GM18498 (cell line): ENCODE results near the gene TRIM28.
"Not testable (repeated sequence)": the region's sequence is repeated elsewhere in the genome, so short reads cannot be mapped to it uniquely, and the experiment has no call there.

Experiments used
- ATAC-seq: cut with Tn5 transposase; IDR thresholded peaks from one replicate; pipeline ENCODE4 v1.9.1; 2021; ENCODE audit warnings: mild to moderate bottlenecking, moderate library complexity; ENCODE audit not compliant: unreplicated experiment

The TRIM28 gene

DNA sequence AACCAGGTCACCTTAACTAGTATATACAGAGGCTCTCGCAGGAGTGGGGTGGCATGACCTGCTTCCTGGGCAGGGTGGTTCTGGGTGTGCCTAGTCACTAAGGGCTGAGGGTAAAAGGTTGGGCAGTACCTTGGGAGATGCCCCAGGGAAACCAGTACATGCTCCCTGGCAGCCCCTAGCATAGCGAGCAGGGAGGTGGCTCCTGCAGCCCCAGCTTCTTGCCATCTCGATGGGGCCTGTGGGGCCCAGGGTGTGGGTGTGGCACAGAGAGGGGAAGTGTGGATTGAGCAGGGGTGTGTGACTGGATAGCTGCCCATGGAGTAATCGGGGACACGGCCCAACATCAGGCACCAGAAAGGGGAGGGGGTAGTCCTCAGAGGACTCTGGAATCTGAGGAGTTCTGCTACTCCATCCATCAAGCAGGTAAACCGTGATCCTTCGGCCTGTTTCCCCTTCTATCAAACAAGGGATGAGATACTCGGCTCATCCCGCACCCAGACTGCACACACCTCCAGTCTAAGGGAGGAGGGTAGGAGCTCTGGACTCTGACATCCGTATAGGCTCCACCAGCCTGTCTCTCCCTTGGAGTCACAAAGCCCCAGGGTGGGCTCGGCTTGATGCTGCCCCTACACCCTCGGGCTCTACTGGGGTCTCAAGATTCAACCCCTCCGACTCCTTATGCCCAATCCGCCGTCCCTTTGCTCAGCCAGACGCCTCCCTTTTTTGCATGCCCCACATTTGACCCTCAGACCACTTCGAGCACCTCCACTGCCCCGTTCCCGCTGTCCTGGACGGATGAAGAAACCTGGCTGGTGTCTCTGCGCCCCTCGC is 25.4 kb upstream of the TRIM28 start:
- ATAC-seq: no peak

DNA sequence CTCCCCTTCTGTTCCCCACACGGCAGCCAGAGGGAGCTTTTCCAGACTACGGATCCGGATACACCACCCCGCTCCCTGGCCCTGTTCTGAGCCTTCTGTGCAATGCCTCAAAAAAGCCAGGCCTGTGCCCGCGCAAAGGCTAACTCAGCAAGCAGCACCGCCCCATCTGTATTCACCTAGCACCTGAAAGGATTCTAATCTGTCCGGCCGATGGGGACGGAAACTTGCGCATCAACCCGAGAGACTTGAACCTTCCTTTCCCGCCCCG is 24.8 kb upstream of the TRIM28 start:
- no peak for ATAC-seq

DNA sequence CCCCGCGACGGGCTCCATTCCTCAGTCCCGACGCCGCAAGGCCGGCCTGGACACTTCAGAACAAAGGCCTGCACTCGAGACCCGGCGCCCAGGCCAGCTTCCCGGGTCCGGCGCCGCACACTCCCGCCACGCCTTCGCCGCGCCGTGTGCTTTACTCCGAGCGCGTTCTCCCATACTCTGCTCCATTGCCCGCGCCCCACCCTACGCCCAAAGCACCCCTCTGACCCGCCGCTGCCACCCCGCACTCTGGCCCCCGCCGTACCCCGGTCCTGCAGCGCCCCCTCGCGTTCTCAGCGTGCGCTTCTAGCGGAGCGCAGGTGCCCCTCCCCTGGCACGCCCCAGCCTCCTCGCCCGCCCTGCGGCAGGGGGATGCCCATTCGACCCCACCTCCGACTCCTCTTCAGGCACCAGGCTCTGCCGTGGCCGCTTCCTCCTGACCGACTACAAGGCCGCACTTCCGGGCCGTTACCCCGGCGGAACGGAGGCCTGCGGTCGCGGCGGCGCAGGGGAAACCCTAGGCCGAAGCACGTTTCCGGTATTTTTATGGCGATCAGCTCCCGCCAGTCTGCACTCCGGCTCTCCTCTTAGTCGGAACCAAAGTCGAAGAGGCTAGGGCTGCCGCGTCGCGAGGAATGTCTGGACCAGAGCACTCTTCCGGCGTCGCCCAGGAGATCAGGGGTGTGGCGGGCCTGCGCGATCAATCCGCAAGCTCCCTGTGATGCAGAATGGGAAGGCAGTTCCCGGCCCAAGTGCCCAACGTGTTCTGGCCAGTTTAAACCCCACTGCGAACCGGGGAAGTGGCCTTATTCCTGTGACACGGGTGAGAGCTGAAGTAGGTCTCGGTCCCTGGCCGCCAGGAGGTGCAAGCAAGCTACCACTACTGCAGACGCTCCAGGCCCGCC is 24.3 kb upstream of the TRIM28 start, which contains the start of gene ZBTB45:
Gene ZBTB45 (minus strand): TSS at position 456 of the 902 bp plus-strand sequence. CDS start 2,137 bp downstream, outside the sequence.
- peak; percentile 87 for ATAC-seq

DNA sequence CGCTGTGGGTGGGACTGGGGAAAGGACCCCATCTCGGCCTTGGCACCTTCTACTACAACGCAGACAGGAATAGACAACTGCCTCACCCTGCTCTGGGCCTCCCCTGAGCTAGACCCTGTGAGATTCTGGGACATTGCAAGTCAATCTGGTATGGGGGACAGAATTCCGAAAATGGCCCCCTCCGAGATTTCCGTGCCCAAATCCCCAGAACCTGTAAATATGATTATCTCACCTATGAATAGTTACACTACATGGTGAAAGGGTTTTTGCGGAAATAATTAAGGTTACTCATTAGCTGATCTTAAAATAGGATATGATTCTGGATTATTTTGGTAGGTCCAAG is 23.6 kb upstream of the TRIM28 start:
- ATAC-seq: no peak

DNA sequence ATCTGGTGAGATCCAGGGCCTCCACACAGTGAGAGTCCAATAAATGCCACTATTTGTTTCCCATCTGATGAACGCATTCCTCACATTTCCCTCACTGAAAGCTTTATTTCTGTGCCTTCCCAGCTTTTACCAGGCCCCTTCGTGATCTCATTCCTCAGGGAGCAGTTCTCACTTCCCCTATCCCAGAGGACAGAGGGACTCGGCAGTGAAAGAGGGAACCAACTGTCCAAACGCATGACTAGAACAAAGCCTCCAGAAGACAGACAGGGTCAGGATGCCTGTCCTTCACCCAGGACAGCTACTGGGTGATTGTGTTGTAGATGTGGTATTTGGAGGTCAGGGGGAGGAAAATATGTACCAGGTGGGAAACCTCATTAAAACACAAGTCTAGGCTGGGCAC is 22.2 kb upstream of the TRIM28 start:
- no peak for ATAC-seq

DNA sequence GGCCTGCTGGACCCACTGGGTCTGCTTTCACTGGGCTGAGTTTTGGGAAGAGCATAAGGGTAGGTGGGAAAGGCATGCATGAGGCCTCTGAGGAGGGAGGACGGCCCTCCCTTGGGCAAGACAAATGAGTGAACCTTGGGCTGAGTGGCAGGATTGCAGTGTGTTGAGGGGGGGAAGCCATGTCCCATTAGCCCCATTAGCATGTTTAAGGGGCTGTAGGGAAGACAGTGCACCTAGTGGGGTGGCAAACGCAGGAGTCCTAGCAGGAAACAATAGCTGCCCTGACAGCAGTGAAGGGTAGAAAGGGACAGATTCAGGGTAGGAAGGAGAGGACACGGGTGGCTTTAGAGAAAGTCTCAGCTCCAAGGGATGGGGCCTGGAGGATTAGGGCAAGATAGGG is 21.2 kb upstream of the TRIM28 start:
- ATAC-seq: no peak

DNA sequence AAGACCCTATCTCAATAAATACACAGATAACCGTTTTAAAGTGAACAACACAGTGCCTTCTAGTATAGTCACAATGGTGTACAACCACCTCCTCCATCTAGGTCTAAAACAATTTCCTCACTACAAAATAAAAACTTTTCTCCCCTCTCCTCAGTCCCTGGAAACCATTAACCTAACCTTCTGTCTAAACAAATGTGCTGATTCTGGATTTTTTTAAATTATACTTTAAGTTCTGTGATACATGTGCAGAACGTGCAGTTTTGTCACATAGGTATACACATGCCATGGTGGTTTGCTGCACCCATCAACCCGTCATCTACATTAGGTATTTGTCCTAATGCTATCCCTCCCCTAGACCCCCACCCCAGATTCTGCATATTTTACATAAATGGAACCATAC is 14.5 kb upstream of the TRIM28 start:
- ATAC-seq: no peak

DNA sequence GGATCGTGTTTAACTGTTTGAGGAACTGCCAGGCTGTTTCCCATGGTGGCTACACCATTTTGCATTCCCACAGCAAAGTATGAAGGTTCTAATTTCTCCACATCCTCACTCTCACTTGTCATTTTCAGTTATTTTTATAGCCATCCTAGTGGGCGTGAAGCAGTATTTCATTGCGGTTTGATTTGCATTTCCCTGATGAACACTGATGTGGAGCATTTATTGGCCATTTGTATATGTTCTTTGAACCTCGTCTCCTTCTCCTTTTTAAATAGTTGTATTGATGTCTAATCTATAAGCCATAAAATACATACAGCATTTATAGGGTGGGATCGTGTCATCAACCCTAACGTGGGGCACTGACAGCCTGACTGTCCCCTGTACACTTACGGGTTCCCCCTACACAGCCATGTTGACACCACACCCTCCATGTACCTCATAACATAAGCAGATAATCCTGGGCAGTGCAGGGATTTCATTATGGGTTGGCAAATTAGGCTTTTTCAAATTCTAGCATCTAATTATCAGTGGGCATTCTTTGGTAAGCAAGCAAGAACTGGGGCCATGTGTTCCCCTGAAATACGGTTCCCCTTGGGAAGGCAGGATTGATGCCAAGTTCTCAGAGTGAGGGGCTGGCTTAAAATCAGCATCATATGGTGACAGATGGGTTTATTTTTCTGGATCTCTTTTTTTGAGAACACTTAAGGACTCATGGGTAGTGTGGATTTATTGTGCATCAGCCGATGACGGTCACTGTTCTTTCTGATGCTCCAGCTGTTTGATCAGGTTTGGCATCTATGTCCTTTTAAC is 12.6 kb upstream of the TRIM28 start:
- no peak for ATAC-seq

DNA sequence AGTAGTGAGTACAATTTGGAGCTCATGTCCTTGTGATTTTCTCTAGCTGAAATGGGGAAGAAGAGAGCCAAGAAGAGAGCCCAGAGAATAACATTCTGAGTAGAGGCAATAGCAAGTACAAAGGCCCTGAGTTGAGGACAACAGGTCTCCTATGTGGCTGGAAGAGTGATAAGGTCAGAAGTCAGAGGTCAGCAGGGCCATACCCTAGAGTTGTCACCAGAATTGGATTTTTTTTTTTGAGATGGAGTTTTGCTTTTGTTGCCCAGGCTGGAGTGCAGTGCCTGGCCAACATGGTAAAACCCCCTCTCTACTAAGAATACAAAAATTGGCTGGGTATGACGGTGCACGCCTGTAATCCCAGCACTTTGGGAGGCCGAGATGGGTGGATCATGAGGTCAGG is 8.0 kb upstream of the TRIM28 start:
- no peak for ATAC-seq

DNA sequence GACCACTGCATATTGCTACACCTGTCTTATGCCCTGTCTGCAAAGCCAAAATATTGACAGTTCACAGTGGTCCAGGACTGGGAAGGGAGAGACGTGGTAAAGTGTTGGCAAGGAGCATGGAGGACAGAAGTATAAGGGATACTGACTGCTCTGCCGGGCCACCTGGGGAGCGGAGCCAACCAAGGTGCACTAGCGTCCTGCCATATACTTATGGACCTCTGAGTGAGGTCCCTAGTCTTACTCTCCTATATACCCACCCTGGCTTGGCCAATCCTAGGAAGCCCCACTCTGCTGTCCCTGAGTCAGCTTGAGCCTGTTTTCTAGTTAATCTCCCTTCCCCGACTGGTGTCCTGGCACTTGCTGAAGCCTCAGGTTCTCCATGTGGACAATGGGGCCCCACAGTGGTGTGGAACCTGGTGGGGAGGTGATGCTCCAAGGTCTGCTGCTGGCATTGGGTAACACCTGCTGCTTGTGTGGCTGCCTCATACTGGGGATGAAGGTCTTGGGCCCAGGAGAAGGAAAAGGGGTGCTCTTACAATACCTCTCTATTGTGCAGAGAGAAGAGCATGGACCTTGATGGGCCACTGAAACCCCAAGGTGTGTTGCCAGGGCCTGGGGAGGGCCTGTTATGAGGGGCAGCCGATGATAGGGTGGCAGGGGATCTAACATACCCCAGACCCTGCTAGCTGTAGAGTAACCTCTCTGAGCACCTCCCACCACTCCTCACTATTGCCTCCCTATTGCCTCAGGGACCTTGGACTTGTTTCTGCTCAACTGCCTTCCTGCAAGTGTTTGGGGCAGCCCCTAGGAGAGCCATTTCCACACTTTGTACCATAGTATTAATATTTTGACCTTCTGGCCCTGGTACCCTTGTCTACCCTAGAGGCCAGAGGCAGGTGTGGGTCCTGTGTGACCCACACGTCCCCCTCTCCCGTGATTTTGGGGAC is 6.7 kb upstream of the TRIM28 start:
- ATAC-seq: no peak

DNA sequence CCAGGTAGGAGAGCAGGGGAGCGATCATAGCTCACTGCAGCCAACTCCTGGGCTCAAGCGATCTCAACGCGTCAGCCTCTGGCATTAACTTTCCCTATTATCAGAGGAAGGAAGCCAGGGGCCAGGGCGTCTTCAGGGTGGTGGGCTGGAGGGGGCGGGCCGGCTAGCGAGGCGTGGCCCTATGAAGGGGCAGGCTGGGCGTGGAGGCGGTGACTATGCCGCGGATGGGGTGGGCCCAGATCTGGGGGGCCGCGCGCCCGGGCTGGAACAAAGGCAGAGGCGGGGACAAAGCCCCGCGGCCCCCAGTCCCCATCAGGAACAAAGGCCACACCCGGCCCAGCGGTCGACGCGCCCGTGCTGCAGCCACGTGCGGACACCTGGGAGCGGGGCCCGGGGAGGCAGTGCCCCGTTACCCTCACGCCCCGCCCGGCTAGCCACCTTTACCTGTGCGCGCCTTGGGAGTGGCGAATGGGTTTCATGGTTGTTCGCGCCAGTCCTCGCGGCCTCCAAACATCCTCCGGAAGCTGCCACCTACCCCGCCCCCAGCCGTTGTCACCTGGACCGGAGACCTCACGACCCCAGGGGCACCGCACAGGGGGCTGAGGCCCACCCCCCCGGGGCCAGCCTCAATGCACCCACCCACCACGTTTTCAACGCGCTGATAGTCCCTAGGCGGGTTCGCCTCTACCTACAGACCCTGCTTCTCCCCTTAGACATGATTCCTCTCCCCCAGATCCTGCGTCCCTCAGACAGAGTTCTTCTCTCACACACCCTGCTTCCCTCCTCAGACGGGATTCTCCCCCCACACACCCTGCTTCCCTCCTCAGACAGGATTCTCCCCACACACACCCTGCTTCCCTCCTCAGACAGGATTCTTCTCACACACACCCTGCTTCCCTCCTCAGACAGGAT is 5.4 kb upstream of the TRIM28 start:
- ATAC-seq: no peak

DNA sequence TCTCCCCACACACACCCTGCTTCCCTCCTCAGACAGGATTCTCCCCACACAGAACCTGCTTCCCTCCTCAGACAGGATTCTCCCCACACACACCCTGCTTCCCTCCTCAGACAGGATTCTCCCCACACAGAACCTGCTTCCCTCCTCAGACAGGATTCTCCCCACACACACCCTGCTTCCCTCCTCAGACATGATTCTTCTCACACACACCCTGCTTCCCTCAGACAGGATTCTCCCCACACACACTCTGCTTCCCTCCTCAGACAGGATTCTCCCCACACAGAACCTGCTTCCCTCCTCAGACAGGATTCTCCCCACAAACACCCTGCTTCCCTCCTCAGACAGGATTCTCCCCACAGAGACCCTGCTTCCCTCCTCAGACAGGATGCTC is 4.7 kb upstream of the TRIM28 start:
- not testable (repeated sequence) for ATAC-seq

DNA sequence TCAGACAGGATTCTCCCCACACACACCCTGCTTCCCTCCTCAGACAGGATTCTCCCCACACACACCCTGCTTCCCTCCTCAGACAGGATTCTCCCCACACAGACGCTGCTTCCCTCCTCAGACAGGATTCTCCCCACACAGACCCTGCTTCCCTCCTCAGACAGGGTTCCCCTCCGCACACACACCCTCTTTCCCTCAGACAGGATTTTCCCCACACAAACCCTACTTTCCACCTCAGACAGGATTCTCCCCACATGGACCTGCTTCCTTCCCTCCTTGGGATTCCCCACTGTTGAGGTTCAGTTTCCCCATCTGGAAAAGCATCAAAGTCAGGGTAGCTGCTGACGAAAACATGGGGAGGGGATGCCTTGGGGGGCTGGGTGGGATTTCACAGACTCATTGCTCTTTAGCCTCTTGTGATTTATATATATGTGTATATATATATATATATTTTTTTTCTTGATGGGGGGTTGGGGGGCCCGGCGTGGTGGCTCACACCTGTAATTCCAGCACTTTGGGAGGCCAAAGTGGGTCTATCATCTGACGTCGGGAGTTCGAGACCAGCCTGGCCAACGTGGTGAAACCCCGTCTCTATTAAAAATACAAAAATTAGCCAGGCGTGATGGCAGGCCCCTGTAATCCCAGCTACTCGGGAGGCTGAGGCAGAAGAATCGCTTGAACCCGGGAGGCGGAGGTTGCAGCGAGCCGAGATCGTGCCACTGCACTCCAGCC is 1.1 kb upstream of the TRIM28 start:
- not testable (repeated sequence) for ATAC-seq

DNA sequence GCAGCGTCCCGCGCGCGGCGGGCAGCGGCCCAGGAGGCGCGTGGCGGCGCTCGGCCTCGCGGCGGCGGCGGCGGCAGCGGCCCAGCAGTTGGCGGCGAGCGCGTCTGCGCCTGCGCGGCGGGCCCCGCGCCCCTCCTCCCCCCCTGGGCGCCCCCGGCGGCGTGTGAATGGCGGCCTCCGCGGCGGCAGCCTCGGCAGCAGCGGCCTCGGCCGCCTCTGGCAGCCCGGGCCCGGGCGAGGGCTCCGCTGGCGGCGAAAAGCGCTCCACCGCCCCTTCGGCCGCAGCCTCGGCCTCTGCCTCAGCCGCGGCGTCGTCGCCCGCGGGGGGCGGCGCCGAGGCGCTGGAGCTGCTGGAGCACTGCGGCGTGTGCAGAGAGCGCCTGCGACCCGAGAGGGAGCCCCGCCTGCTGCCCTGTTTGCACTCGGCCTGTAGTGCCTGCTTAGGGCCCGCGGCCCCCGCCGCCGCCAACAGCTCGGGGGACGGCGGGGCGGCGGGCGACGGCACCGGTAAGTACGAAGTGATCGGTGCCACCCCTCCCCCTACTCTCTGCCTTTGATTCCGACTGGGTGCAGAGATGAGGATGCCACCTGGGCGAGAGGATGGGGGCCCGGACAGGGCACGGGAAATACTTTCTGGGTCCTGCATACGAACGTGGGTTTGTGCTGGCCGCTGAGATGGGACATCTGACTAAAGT is 874 bp downstream of the TRIM28 start:
- ATAC-seq: peak; percentile 64

DNA sequence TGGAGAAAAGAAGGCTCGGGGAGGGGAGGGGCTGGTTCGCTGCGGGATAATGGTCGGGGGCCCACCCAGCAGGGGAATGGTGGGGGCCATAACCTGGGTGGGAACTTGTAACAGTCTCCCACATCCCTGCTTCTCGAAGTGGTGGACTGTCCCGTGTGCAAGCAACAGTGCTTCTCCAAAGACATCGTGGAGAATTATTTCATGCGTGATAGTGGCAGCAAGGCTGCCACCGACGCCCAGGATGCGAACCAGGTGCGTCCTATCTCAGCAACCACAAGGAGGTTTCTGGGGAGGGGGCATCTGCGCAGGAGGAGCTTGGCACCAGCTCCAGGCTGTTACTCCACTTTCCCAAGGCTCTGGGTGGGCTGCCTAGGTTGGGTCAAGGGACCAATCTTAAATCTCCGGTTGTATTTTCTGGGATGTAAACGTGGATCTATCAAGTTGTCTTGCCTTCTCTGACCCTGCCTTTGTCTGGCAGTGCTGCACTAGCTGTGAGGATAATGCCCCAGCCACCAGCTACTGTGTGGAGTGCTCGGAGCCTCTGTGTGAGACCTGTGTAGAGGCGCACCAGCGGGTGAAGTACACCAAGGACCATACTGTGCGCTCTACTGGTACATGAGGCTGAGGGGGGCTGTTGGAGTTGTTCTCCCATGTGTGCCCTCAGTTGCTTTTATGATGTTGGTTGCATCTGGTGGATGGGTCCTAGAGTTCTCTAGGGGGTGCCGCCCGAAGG is 1.6 kb downstream of the TRIM28 start:
- no peak for ATAC-seq

DNA sequence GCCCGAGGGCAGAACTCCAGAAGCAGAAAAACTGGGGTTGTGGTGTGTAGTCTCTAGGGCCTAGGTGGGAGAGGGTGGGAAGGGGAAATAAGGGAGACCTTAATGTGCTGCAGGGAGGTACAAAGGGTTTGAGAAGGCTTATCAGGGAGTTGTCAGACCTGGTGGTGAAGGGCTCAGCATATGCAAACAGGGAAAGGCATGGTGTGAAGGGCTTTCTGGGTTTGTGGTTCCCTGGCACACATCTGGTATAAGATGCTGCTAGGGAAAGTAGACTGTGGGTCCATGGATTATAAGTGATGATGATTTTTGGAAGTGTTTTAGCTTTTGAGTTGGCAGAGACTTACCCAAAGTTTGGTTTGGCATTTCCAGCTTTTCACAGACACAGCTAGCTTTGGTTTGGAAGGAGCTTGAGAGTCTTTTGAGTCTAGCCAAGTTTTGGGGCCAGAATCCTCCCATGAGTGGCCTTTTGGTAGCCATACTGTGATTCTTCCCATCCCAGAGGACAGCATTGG is 2.2 kb downstream of the TRIM28 start:
- no peak for ATAC-seq
